NOMO-1 treated with DMSO at 0.1 percent for 48 hours (cell line): Measurements from ENCODE around the gene TBC1D1.
"Not testable (repeated sequence)": the region's sequence is repeated elsewhere in the genome, so short reads cannot be mapped to it uniquely, and the experiment has no call there.

Experiments used
- DNase-seq: peaks from one replicate; lab custom pipeline; 2025; ENCODE audit not compliant: unreplicated experiment; lab: John Stamatoyannopoulos, UW

Gene TBC1D1

GRCh38 chr4:37918653-37919052 lies 27.8 kb downstream of the TBC1D1 start:
- no peak for DNase-seq

DNA sequence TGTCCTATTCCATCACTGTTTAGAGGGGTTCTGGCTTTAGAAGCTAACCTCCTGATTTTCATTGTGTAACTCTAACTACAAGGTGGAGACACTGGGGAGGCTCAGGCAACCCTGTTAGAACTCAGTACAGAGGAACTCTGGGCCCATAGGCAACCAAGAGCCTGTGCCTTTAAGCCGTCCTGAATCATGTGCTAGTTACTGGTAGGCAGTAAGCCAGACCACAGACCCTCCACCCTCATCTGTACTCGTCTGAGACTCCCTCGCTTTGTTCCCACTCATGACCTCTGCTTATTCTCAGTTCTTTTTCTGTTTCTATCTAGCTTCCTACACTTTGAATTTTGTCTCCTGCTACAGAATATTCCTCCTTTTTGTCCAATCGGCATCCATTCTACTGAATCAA lies 31.4 kb downstream of the TBC1D1 start:
- no peak for DNase-seq

DNA sequence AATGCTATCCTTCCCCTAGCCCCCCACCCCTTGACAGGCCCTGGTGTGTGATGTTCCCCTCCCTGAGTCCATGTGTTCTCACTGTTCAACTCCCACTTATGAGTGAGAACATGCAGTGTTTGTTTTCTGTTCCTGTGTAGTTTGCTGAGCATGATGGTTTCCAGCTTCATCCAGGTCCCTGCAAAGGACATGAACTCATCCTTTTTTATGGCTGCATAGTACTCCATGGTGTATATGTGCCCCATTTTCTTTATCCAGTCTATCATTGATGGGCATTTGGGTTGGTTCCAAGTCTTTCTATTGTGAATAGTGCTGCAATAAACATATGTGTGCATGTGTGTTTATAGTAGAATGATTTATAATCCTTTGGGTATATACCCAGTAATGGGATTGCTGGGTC lies 32.2 kb downstream of the TBC1D1 start:
- DNase-seq: not testable (repeated sequence)

- no peak for DNase-seq
Measured at GRCh38 chr4:37924946-37925345, 34.1 kb downstream of the TBC1D1 start.

- DNase-seq: no peak
Measured at GRCh38 chr4:37927434-37927833, 36.5 kb downstream of the TBC1D1 start.

DNA sequence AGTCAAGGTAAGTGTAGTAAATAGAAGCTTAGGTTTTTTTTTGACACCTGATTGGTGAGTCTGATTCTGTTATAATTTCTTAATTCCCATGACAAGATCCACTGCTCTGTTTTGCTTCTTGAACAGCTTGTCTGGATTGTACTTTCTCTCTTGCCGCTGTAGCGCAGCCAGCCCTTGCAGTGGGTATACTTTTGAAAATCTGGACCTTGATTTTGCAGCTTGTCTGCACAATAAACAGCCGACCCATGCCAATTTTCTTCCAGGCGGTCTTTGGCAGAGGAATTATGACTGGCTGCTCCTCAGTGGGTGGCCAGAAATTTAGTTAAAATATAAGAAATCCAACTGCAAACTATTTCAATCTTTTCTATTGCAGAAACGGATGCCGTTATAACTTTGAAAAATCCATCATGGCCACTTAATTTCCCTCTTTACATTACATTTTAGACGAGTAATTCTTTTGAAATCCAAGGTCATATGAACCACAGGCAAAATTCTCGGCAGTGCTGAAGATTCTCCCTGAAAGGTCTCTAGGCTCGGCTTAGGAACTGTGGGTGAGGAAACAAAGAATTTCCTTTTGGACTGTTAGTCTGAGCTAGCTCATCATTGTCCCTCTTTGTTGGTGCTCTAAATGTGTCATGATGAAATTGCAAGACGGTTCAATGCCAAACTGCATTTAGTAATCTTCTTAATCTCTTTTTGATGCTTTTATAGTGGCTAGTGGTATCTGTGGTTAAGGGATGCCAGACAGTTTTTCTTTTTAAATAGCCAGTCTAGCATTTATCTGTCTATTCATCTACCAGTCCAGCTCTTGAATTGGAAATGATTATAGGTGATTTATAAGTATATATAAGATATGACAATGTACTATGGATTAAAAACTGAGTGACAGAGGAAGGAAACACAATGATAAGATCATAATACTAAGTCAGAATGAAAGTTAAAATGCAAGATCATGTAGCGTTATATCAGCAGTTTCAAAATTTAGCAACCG lies 37.8 kb downstream of the TBC1D1 start:
- no peak for DNase-seq

DNA sequence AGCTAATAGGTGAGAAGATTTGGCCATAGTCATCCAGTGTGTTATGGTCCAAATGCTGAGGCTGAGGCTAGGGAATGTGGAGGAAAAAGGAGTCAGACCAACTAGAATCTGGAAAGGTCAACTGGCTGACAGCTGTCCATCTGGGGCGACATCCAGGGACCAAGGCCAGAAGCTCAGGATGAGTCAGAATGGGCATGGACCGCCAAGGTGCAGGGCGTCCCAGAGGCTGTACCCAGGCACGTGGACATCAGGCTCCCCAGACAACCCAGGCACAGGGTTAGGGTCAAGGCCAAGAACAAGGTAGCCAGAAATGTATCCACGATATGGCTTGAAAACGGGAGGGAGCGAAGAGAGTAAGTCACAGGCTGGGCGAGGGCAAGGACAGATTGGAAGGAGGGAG lies 43.2 kb downstream of the TBC1D1 start:
- DNase-seq: no peak

DNA sequence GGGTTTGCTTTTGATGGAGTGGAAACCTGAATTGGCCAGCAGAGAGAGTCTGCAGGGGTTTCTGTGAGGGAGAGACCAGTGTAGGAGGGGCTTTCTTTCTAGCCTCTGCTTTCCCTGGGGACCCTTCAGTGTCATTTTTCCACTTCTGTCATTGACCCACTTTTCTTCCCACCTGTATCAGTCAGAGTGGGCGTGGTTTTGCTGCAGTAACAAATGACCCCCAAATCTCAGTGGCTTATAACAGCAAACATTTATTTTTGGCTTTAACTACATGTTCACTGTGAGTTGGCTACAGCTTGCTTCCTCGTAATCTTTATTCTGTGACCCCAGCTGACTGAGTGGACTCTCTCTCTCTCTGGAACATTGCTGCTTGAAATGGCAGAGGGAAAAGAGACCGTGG lies 43.7 kb downstream of the TBC1D1 start:
- DNase-seq: no peak

GRCh38 chr4:37935026-37935425 lies 44.1 kb downstream of the TBC1D1 start:
- DNase-seq: no peak

- DNase-seq: no peak
Measured at GRCh38 chr4:37936889-37937498, 46.1 kb downstream of the TBC1D1 start.

DNA sequence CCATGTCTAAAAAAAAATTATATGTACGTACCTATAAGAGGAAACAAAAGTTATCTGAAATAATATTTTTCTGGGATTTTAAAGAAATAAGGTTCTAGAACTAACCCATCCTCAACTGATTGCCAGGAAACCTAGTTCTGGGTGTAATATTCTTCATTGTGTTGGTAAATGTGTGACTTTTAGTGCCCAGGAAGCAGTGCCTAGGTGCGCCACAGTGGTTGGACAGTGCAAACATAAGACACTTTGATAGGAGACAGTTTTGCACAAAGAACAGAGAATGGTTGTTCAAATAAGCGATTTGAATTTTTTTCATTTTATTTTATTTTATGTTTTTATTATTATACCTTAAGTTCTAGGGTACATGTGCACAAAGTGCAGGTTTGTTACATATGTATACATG lies 47.3 kb downstream of the TBC1D1 start:
- no peak for DNase-seq

GRCh38 chr4:37946503-37947179 lies 55.8 kb downstream of the TBC1D1 start:
- peak; percentile 55 for DNase-seq

DNA sequence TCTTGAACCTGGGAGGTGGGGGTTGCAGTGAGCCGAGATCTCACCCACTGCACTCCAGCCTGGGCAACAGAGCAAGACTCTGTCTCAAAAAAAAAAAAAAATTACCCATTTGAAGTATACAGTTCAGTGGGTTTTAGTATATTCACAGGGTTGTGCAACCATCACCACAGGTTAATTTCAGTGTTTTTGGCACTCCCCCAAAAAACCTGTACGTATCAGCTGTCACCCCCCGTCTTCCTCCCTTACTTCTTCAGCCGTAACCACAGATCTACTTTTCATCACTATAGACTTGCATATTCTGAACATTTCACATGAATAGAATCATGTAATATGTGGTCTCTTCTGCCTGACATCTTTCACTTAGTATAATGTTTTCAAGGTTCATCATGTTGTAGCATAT lies 57.7 kb downstream of the TBC1D1 start:
- peak; percentile 8 for DNase-seq

DNA sequence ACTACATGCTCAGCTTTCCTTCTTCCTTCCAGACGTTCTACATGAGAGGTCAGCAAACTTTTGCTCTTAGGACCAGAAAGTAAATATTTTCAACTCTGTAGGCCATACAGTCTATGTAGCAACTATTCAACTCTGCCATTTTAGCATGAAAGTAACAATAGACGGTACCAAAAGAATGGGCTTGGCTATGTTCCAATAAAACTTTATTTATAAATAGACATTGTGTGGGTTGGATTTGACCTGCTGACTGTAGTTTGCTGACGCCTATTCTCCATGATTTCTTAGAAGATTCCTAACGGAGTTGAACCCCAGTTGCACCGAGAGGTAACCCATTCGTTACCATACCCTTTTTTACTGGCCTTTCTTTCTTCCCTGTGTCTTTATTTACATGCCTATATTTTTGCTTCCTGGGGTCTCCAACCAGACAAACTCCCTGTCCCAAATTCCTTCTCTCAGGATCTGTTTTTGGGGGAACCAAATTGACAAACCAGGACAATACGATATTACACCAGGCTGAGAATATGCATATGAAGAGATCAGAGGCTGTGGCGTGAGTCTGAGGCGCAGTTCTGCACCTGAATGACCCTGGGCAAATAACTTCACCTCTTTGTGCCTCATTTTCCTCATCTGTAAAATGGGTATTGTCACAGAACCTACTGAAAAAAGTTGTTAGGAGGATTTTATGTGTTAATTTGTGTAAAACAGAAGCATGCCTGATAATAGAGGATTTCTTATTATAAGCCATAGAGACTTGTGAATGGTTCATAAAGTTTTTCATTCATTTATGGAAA lies 58.9 kb downstream of the TBC1D1 start:
- no peak for DNase-seq

- peak; percentile 83 for DNase-seq
Measured at GRCh38 chr4:37951461-37952352, 60.8 kb downstream of the TBC1D1 start.

DNA sequence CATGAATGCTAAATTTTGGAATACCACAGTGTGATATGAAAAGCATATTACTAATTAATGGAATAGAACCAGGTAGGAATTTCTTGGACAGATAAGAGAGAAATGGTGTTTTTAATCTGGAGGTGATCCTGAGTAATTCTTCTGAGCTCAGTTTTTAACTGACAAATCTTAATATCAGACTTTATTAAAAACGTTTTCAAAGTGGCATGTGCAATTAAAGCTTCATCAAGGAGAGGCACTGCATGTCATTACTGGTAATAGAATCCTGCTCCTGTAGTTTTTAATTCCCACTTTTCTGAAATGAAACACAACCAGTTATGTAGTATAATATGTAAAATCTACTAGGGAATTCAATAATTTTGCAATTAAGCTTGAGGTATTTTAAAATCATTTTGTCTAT lies 62.3 kb downstream of the TBC1D1 start:
- no peak for DNase-seq

DNA sequence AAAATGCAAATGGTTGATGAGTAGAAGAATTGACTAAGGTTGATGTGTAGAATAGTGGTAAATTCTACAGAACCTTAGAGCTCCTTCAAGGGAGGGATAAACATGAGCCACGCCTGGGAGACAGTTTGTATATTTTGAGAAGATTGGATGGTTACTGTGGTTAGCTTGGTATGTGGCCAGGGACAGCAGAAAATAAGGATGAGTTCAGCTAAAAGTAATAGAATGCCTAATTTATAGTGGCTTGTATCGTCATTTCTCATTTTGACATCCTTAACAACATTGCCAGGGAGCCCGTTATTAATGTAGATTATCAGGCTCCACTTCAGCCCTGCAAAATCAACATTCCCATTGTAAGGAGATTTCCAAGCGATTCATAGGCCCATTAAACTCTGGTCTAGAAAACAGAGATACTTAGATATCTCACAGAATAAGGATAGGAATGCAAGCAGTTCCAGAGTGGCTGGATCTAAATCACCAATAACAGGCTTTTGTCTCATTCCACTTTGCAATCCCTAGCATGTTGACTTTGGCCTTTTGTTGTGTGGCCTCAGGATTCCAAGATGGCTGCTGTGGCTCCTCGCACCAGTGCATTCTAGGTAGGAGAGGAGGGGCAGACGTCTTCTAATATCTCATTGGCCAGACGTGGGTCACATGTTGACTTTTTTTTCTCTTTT lies 62.9 kb downstream of the TBC1D1 start:
- no peak for DNase-seq

DNA sequence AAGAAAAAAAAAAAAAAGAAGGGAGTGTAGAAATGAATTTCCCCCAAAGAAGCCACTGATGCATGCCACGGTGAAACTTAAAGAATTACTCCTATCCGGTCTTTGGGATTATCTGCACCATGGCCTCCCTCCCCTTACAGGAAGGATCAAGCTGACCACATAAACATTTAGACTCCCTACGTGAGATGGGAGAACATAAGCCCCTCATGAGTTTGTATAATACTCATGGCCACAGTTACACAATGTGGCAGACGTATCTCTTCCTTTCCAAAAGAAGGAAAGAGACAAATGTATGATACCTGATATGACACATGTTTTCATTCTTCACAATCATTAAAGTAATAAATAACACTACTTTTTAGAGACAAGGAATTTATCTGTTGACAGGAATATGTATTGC lies 66.1 kb downstream of the TBC1D1 start:
- no peak for DNase-seq

- no peak for DNase-seq
Measured at GRCh38 chr4:37958932-37959331, 68.0 kb downstream of the TBC1D1 start.
